Measurements from ENCODE around the gene SLC25A19. TPM values are rescaled to one million over a fixed set of nuclear protein-coding genes. Genes with fewer than 3 reads are reported as not detected.
"Not testable (repeated sequence)": the region's sequence is repeated elsewhere in the genome, so short reads cannot be mapped to it uniquely, and the experiment has no call there.

SLC25A19 gene
- total RNA-seq, 1 donor from 2014 or later: 1.0 TPM

GRCh38 chr17:75261336-75262111, 27.7 kb downstream of the SLC25A19 start, which contains the start of the genes GGA3 and MRPS7:
Gene GGA3 (minus strand): TSS chr17:75261606. CDS start chr17:75261587, 19 bp downstream.
Gene MRPS7 (plus strand): TSS chr17:75261879. CDS start chr17:75261901, 22 bp downstream.
- peaks cover 30 to 40% (median 32%) of the 10 kb centered on the region in 3 donors for H3K4me1 ChIP-seq (ENCODE audit: control insufficient read depth in 3 of 3, insufficient read depth in 3 of 3, low read length in 3 of 3)

GRCh38 chr17:75260641-75261335, 28.4 kb downstream of the SLC25A19 start:
- Histone ChIP-seq H3K27me3 (ENCODE audit: control insufficient read depth in 3 of 3, insufficient read depth in 3 of 3, low read length in 3 of 3) (no peaks in the 10 kb centered on the region), H3K36me3 (ENCODE audit: control insufficient read depth in 3 of 3, insufficient read depth in 3 of 3, low read length in 3 of 3) (peaks cover 16 to 23% (median 19%) of the 10 kb centered on the region in 3 donors), H3K4me1 (ENCODE audit: control insufficient read depth in 3 of 3, insufficient read depth in 3 of 3, low read length in 3 of 3) (peaks cover 28 to 36% (median 30%) of the 10 kb centered on the region in 3 donors)

More at GRCh38 chr17:75261336-75262111, 27.7 kb downstream of the SLC25A19 start, which contains the start of the genes GGA3 and MRPS7:
- H3K4me3 ChIP-seq (ENCODE audit: low read length in 3 of 3): peak within 1 kb of the TSS; percentile 98 to 100 (median 99)
- H3K9ac ChIP-seq (ENCODE audit: low read depth in 1 of 3, low read length in 3 of 3): peak within 1 kb of the TSS; percentile 99 to 100 (median 99)
- peak within 1 kb of the TSS; percentile 97 for H3K27ac ChIP-seq (ENCODE audit: low read depth, low read length)
- no peaks in the 10 kb centered on the region for H3K9me3 ChIP-seq (ENCODE audit: control insufficient read depth in 3 of 3, low read length in 3 of 3)
- H3K36me3 ChIP-seq (ENCODE audit: control insufficient read depth in 3 of 3, insufficient read depth in 3 of 3, low read length in 3 of 3): peaks cover 23 to 30% (median 26%) of the 10 kb centered on the region in 3 donors
- H3K27me3 ChIP-seq (ENCODE audit: control insufficient read depth in 3 of 3, insufficient read depth in 3 of 3, low read length in 3 of 3): no peaks in the 10 kb centered on the region

GRCh38 chr17:75257228-75257627, 32.0 kb downstream of the SLC25A19 start:
- H3K27me3 ChIP-seq (ENCODE audit: control insufficient read depth in 3 of 3, insufficient read depth in 3 of 3, low read length in 3 of 3); H3K27ac ChIP-seq (ENCODE audit: low read depth, low read length); H3K9ac ChIP-seq (ENCODE audit: low read depth in 1 of 3, low read length in 3 of 3); H3K36me3 ChIP-seq (ENCODE audit: control insufficient read depth in 3 of 3, insufficient read depth in 3 of 3, low read length in 3 of 3); H3K9me3 ChIP-seq (ENCODE audit: control insufficient read depth in 3 of 3, low read length in 3 of 3); H3K4me3 ChIP-seq (ENCODE audit: low read length in 3 of 3): not testable (repeated sequence)
- peaks cover 18 to 22% (median 20%) of the 10 kb centered on the region in 3 donors for H3K4me1 ChIP-seq (ENCODE audit: control insufficient read depth in 3 of 3, insufficient read depth in 3 of 3, low read length in 3 of 3)

More at GRCh38 chr17:75260641-75261335, 28.4 kb downstream of the SLC25A19 start:
- Histone ChIP-seq H3K9me3 (ENCODE audit: control insufficient read depth in 3 of 3, low read length in 3 of 3) (no peaks in the 10 kb centered on the region), H3K9ac (ENCODE audit: low read depth in 1 of 3, low read length in 3 of 3) (peak overlapping the region; percentile 99 to 100 (median 99)), H3K4me3 (ENCODE audit: low read length in 3 of 3) (peak overlapping the region; percentile 98 to 100 (median 99)), H3K27ac (ENCODE audit: low read depth, low read length) (peak overlapping the region; percentile 97)

GRCh38 chr17:75255954-75256698, 33.1 kb downstream of the SLC25A19 start:
- not testable (repeated sequence) for H3K36me3 ChIP-seq (ENCODE audit: control insufficient read depth in 3 of 3, insufficient read depth in 3 of 3, low read length in 3 of 3); H3K9ac ChIP-seq (ENCODE audit: low read depth in 1 of 3, low read length in 3 of 3); H3K4me3 ChIP-seq (ENCODE audit: low read length in 3 of 3); H3K27me3 ChIP-seq (ENCODE audit: control insufficient read depth in 3 of 3, insufficient read depth in 3 of 3, low read length in 3 of 3); H3K9me3 ChIP-seq (ENCODE audit: control insufficient read depth in 3 of 3, low read length in 3 of 3); H3K27ac ChIP-seq (ENCODE audit: low read depth, low read length)
- H3K4me1 ChIP-seq (ENCODE audit: control insufficient read depth in 3 of 3, insufficient read depth in 3 of 3, low read length in 3 of 3): peaks cover 15 to 20% (median 18%) of the 10 kb centered on the region in 3 donors

- no peak overlapping the region for H3K27ac ChIP-seq (ENCODE audit: low read depth, low read length)
- H3K9ac ChIP-seq (ENCODE audit: low read depth in 1 of 3, low read length in 3 of 3): no peak overlapping the region
- no peak overlapping the region for H3K4me3 ChIP-seq (ENCODE audit: low read length in 3 of 3)
- no peaks in the 10 kb centered on the region for H3K27me3 ChIP-seq (ENCODE audit: control insufficient read depth in 3 of 3, insufficient read depth in 3 of 3, low read length in 3 of 3)
- H3K36me3 ChIP-seq (ENCODE audit: control insufficient read depth in 3 of 3, insufficient read depth in 3 of 3, low read length in 3 of 3): no peaks in the 10 kb centered on the region
- peaks cover 8 to 17% (median 9%) of the 10 kb centered on the region in 3 donors for H3K4me1 ChIP-seq (ENCODE audit: control insufficient read depth in 3 of 3, insufficient read depth in 3 of 3, low read length in 3 of 3)
- no peaks in the 10 kb centered on the region for H3K9me3 ChIP-seq (ENCODE audit: control insufficient read depth in 3 of 3, low read length in 3 of 3)
These were observed 37.0 kb downstream of the SLC25A19 start for GRCh38 chr17:75252039-75252816.

- peak overlapping the region; percentile 62 for H3K27ac ChIP-seq (ENCODE audit: low read depth, low read length)
- H3K4me1 ChIP-seq (ENCODE audit: control insufficient read depth in 3 of 3, insufficient read depth in 3 of 3, low read length in 3 of 3): peaks cover 8 to 17% (median 9%) of the 10 kb centered on the region in 3 donors
- no peaks in the 10 kb centered on the region for H3K27me3 ChIP-seq (ENCODE audit: control insufficient read depth in 3 of 3, insufficient read depth in 3 of 3, low read length in 3 of 3)
- H3K4me3 ChIP-seq (ENCODE audit: low read length in 3 of 3): peak overlapping the region in 1 of 3 donors; percentile 11
- H3K36me3 ChIP-seq (ENCODE audit: control insufficient read depth in 3 of 3, insufficient read depth in 3 of 3, low read length in 3 of 3): peaks cover 14 to 16% (median 15%) of the 10 kb centered on the region in 3 donors
- no peaks in the 10 kb centered on the region for H3K9me3 ChIP-seq (ENCODE audit: control insufficient read depth in 3 of 3, low read length in 3 of 3)
- peak overlapping the region in 2 of 3 donors; percentile 34 to 40 for H3K9ac ChIP-seq (ENCODE audit: low read depth in 1 of 3, low read length in 3 of 3)
These were observed 39.2 kb downstream of the SLC25A19 start for GRCh38 chr17:75250009-75250471.

GRCh38 chr17:75249564-75249963, 39.7 kb downstream of the SLC25A19 start:
- H3K27me3 ChIP-seq (ENCODE audit: control insufficient read depth in 3 of 3, insufficient read depth in 3 of 3, low read length in 3 of 3): no peaks in the 10 kb centered on the region
- peak overlapping the region in 1 of 3 donors; percentile 11 for H3K4me3 ChIP-seq (ENCODE audit: low read length in 3 of 3)
- H3K27ac ChIP-seq (ENCODE audit: low read depth, low read length): peak overlapping the region; percentile 62
- H3K9me3 ChIP-seq (ENCODE audit: control insufficient read depth in 3 of 3, low read length in 3 of 3): no peaks in the 10 kb centered on the region
- peaks cover 8 to 19% (median 9%) of the 10 kb centered on the region in 3 donors for H3K4me1 ChIP-seq (ENCODE audit: control insufficient read depth in 3 of 3, insufficient read depth in 3 of 3, low read length in 3 of 3)
- no peak overlapping the region for H3K9ac ChIP-seq (ENCODE audit: low read depth in 1 of 3, low read length in 3 of 3)
- peaks cover 17 to 20% (median 19%) of the 10 kb centered on the region in 3 donors for H3K36me3 ChIP-seq (ENCODE audit: control insufficient read depth in 3 of 3, insufficient read depth in 3 of 3, low read length in 3 of 3)

GRCh38 chr17:75246404-75246803, 42.8 kb downstream of the SLC25A19 start:
- Histone ChIP-seq H3K9me3 (ENCODE audit: control insufficient read depth in 3 of 3, low read length in 3 of 3) (no peaks in the 10 kb centered on the region), H3K9ac (ENCODE audit: low read depth in 1 of 3, low read length in 3 of 3) (no peak overlapping the region), H3K4me1 (ENCODE audit: control insufficient read depth in 3 of 3, insufficient read depth in 3 of 3, low read length in 3 of 3) (peaks cover 20 to 45% (median 24%) of the 10 kb centered on the region in 3 donors), H3K4me3 (ENCODE audit: low read length in 3 of 3) (no peak overlapping the region), H3K27ac (ENCODE audit: low read depth, low read length) (no peak overlapping the region), H3K27me3 (ENCODE audit: control insufficient read depth in 3 of 3, insufficient read depth in 3 of 3, low read length in 3 of 3) (no peaks in the 10 kb centered on the region), H3K36me3 (ENCODE audit: control insufficient read depth in 3 of 3, insufficient read depth in 3 of 3, low read length in 3 of 3) (peaks cover 47 to 52% (median 48%) of the 10 kb centered on the region in 3 donors)

- H3K27ac ChIP-seq (ENCODE audit: low read depth, low read length): no peak overlapping the region
- peaks cover 60 to 64% (median 61%) of the 10 kb centered on the region in 3 donors for H3K36me3 ChIP-seq (ENCODE audit: control insufficient read depth in 3 of 3, insufficient read depth in 3 of 3, low read length in 3 of 3)
These were observed 44.2 kb downstream of the SLC25A19 start for GRCh38 chr17:75245011-75245410.

More at GRCh38 chr17:75245011-75245410, 44.2 kb downstream of the SLC25A19 start:
- Histone ChIP-seq H3K27me3 (ENCODE audit: control insufficient read depth in 3 of 3, insufficient read depth in 3 of 3, low read length in 3 of 3) (no peaks in the 10 kb centered on the region), H3K9me3 (ENCODE audit: control insufficient read depth in 3 of 3, low read length in 3 of 3) (no peaks in the 10 kb centered on the region), H3K4me3 (ENCODE audit: low read length in 3 of 3) (no peak overlapping the region), H3K9ac (ENCODE audit: low read depth in 1 of 3, low read length in 3 of 3) (no peak overlapping the region), H3K4me1 (ENCODE audit: control insufficient read depth in 3 of 3, insufficient read depth in 3 of 3, low read length in 3 of 3) (peaks cover 17 to 45% (median 26%) of the 10 kb centered on the region in 3 donors)
